Keratinocyte (primary cell): ENCODE data around the gene SERPINB10.

Experiments used
- CTCF ChIP-seq, 3 experiments: IDR thresholded peaks in 1 of 3; conservative IDR thresholded peaks in 1 of 3; optimal IDR thresholded peaks in 1 of 3; 2 replicates in 2 of 3; 3 replicates in 1 of 3; pipeline versions ENCODE3 to v1.5.1; 2011; ENCODE audit warnings: low read length in 3 of 3, mild to moderate bottlenecking in 3 of 3, moderate library complexity in 2 of 3, control low read depth in 1 of 3, inconsistent platforms in 1 of 3; ENCODE audit not compliant: insufficient read depth in 2 of 3; ENCODE audit errors: extremely low read depth in 1 of 3
- EZH2 ChIP-seq: IDR thresholded peaks from one replicate; pipeline ENCODE4 v1.6.1; 2012; ENCODE audit warnings: inconsistent platforms, mild to moderate bottlenecking, low read length, moderate library complexity

GRCh38 chr18:63869374-63869773 lies 38.4 kb upstream of the SERPINB10 start:
- no peak for TF ChIP-seq CTCF (optimal IDR thresholded peaks at IDR 0.05 in 1 of 3, IDR thresholded peaks at IDR 0.05 in 1 of 3, conservative IDR thresholded peaks at IDR 0.05 in 1 of 3; ENCODE audit: extremely low read depth in 1 of 3, insufficient read depth in 2 of 3, low read length in 3 of 3)
- no peak for TF ChIP-seq EZH2
